Ishikawa (cell line): Measurements from ENCODE around the gene FOXO6.

Experiments used
- CREB1 ChIP-seq: IDR thresholded peaks from 2 replicates; pipeline ENCODE4 v1.6.1; 2012; ENCODE audit warnings: low read depth
- EGR1 ChIP-seq: IDR thresholded peaks from 2 replicates; pipeline ENCODE4 v1.6.1; 2012
- EP300 ChIP-seq: IDR thresholded peaks from 2 replicates; pipeline ENCODE4 v1.6.1; 2012; ENCODE audit warnings: borderline replicate concordance
- FOXM1 ChIP-seq: IDR thresholded peaks from 2 replicates; pipeline ENCODE4 v1.6.1; 2012; ENCODE audit warnings: low read depth, borderline replicate concordance
- NFIC ChIP-seq: IDR thresholded peaks from 2 replicates; pipeline ENCODE4 v1.6.1; 2012
- RAD21 ChIP-seq: IDR thresholded peaks from 2 replicates; pipeline ENCODE4 v1.6.1; 2012; ENCODE audit warnings: low read depth
- TAF1 ChIP-seq: IDR thresholded peaks from 2 replicates; pipeline ENCODE4 v1.6.1; 2012; ENCODE audit warnings: low read depth, mild to moderate bottlenecking
- TCF12 ChIP-seq: IDR thresholded peaks from 2 replicates; pipeline ENCODE4 v1.6.1; 2012; ENCODE audit warnings: low read depth
- TEAD4 ChIP-seq: IDR thresholded peaks from 2 replicates; pipeline ENCODE4 v1.6.1; 2012
- USF1 ChIP-seq: IDR thresholded peaks from 2 replicates; pipeline ENCODE4 v1.6.1; 2012
- YY1 ChIP-seq: IDR thresholded peaks from 2 replicates; pipeline ENCODE4 v1.6.1; 2012; ENCODE audit warnings: low read depth
- ZBTB7A ChIP-seq: IDR thresholded peaks from 2 replicates; pipeline ENCODE4 v1.6.1; 2012; ENCODE audit warnings: low read depth
- TF ChIP-seq, protein P1 (sequence below): IDR thresholded peaks from 2 replicates; pipeline ENCODE4 v1.6.1; 2012; ENCODE audit warnings: low read depth, mild to moderate bottlenecking
- TF ChIP-seq, protein P2 (sequence below): IDR thresholded peaks from 2 replicates; pipeline ENCODE4 v1.6.1; 2012

The FOXO6 gene

GRCh38 chr1:41394959-41395956 is 34.0 kb downstream of the FOXO6 start:
- TF ChIP-seq, protein P1, sequence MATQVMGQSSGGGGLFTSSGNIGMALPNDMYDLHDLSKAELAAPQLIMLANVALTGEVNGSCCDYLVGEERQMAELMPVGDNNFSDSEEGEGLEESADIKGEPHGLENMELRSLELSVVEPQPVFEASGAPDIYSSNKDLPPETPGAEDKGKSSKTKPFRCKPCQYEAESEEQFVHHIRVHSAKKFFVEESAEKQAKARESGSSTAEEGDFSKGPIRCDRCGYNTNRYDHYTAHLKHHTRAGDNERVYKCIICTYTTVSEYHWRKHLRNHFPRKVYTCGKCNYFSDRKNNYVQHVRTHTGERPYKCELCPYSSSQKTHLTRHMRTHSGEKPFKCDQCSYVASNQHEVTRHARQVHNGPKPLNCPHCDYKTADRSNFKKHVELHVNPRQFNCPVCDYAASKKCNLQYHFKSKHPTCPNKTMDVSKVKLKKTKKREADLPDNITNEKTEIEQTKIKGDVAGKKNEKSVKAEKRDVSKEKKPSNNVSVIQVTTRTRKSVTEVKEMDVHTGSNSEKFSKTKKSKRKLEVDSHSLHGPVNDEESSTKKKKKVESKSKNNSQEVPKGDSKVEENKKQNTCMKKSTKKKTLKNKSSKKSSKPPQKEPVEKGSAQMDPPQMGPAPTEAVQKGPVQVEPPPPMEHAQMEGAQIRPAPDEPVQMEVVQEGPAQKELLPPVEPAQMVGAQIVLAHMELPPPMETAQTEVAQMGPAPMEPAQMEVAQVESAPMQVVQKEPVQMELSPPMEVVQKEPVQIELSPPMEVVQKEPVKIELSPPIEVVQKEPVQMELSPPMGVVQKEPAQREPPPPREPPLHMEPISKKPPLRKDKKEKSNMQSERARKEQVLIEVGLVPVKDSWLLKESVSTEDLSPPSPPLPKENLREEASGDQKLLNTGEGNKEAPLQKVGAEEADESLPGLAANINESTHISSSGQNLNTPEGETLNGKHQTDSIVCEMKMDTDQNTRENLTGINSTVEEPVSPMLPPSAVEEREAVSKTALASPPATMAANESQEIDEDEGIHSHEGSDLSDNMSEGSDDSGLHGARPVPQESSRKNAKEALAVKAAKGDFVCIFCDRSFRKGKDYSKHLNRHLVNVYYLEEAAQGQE, result peak; percentile 58
- TF ChIP-seq TEAD4, result no peak

GRCh38 chr1:41396084-41396483 is 34.9 kb downstream of the FOXO6 start:
- TF ChIP-seq ZBTB7A, result no peak

DNA sequence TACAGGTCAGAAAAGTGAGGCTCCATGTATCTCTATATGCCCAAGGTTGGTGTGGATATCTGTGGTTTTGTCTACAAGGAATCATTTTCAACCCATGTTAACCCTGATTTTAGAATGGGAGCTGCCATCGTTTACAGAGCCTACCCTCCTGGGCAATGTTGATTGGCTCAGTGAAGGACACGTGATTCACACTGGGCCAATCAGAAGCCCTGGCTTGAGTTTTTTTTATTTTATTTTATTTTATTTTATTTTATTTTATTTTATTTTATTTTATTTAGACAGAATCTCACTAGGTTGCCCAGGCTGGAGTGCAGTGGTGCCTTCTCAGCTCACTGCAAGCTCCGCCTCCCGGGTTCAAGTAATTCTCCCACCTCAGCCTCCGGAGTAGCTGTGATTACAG is 35.8 kb downstream of the FOXO6 start:
- TF ChIP-seq, protein P1, result no peak
- TF ChIP-seq RAD21 (no peak), ZBTB7A (no peak), USF1 (no peak), EP300 (no peak), EGR1 (no peak), CREB1 (no peak), TCF12 (no peak), YY1 (no peak), NFIC (no peak), FOXM1 (no peak)

DNA sequence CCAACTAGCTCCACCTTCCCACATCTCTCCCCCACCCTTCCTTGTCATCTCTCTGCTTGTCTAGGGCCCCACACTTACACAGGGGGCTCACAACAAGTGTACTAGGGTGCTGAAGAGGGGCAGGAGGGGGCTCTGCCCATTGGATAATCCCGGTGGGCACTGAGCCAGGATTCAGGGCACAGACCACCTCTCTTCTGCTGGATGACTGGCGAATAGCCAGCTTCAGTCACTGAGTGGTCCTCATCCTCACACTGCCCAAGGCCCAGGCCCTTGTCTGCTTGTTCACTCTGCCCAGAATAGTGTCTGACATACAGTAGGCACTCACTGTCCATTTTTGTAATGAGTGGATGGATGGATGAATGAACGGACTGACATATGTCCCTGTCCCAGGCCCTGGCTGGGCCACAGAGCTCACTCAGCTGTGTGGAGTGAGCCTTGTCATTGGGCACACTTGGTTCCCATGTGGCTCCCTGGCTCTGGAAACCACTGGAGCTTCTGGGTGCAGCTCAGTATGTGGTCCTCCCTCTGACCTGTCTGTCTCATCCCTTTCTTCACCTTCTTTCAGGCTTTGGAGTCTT is 36.6 kb downstream of the FOXO6 start:
- TF ChIP-seq, protein P2, sequence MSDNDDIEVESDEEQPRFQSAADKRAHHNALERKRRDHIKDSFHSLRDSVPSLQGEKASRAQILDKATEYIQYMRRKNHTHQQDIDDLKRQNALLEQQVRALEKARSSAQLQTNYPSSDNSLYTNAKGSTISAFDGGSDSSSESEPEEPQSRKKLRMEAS, result no peak
- TF ChIP-seq TAF1, result no peak
- TF ChIP-seq NFIC, result 0 out of 2 replicates have a peak, but pooled peaks have one; percentile 7
- TF ChIP-seq, protein P1, result no peak
- no peak for TF ChIP-seq YY1
- TF ChIP-seq USF1, result no peak
- TF ChIP-seq TCF12, result no peak
- no peak for TF ChIP-seq TEAD4

DNA sequence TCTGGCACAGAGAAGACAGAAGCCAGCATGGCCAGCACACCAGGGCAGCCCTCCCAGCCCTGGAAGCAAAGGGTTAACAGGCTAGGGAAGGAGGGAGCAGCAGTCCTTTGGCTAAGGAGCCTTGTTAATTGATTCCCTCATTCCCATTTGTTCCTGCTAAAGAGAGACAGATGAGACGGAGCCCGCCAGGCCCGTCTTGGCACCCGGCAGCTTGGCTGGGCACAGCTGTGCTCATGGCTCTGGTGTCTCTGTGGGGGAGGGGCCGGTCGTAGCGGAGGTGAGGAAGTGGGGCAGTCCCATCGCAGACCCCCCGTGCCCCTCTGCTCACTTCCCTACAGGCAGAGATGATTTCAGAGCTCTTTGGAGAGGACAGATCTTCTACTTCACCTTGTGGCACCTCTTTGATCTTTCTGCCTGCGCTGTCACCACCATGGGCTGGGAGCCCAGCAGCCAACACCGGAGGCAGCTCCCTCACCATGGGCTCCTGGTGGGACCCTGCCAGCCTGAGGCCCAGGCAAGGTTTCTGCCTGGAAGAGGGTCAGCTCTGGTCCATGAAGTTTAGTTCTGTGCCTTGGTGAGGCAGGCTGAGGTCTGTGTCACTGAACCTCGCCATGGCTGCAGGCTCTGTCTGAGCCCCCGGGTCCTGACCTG is 38.0 kb downstream of the FOXO6 start:
- no peak for TF ChIP-seq TEAD4
- no peak for TF ChIP-seq FOXM1
- no peak for TF ChIP-seq YY1
- no peak for TF ChIP-seq RAD21
- TF ChIP-seq TCF12, result no peak
